Endodermal cell (in vitro differentiated cells): ENCODE results near the gene MYOD1. TPM values are rescaled to one million over a fixed set of nuclear protein-coding genes. Genes with fewer than 3 reads are reported as not detected.

ENCODE experiments used
- DNase-seq: peaks from one replicate; pipeline ENCODE4 v3.0.0-alpha.2; 2017
- H3K27ac ChIP-seq: 2 replicates; pipeline ENCODE4 v1.5.1; 2013; ENCODE audit warnings: mild to moderate bottlenecking, low read depth, low read length, moderate library complexity
- H3K27me3 ChIP-seq: 2 replicates; pipeline ENCODE4 v1.6.1; 2013; ENCODE audit warnings: mild to moderate bottlenecking, low read length, moderate library complexity; ENCODE audit not compliant: insufficient read depth, control insufficient read depth, poor library complexity, severe bottlenecking
- H3K36me3 ChIP-seq: 2 replicates; pipeline ENCODE4 v1.7.0; 2013; ENCODE audit warnings: mild to moderate bottlenecking, low read length, moderate library complexity; ENCODE audit not compliant: control insufficient read depth, insufficient read depth
- H3K4me1 ChIP-seq: one replicate; pipeline ENCODE4 v1.7.0; 2013; ENCODE audit warnings: low read length; ENCODE audit not compliant: control insufficient read depth, insufficient read depth
- H3K4me3 ChIP-seq: 2 replicates; pipeline ENCODE4 v1.5.1; 2013; ENCODE audit warnings: mild to moderate bottlenecking, low read length, moderate library complexity
- H3K9ac ChIP-seq: 2 replicates; pipeline ENCODE4 v1.6.1; 2013; ENCODE audit warnings: mild to moderate bottlenecking, low read length, moderate library complexity; ENCODE audit not compliant: poor library complexity, severe bottlenecking; ENCODE audit errors: extremely low read depth
- H3K9me3 ChIP-seq: 2 replicates; pipeline ENCODE4 v1.6.1; 2013; ENCODE audit warnings: mild to moderate bottlenecking, low read length, moderate library complexity; ENCODE audit not compliant: control insufficient read depth
- H3K27ac Mint-ChIP-seq: 2 replicates; pipeline ENCODE4 v1.8.0; 2020; ENCODE audit warnings: mixed read lengths
- H3K27me3 Mint-ChIP-seq: 2 replicates; pipeline ENCODE4 v1.8.0; 2021; ENCODE audit warnings: mild to moderate bottlenecking, mixed read lengths; ENCODE audit not compliant: insufficient read depth
- H3K36me3 Mint-ChIP-seq: 2 replicates; pipeline ENCODE4 v1.8.0; 2020; ENCODE audit warnings: low read depth, mixed read lengths
- H3K4me1 Mint-ChIP-seq: 2 replicates; pipeline ENCODE4 v1.8.0; 2020; ENCODE audit warnings: mixed read lengths
- H3K4me3 Mint-ChIP-seq: 2 replicates; pipeline ENCODE4 v1.8.0; 2020; ENCODE audit warnings: mild to moderate bottlenecking, moderate library complexity, mixed read lengths
- H3K9me3 Mint-ChIP-seq: 2 replicates; pipeline ENCODE4 v1.8.0; 2020; ENCODE audit warnings: mild to moderate bottlenecking, mixed read lengths
- WGBS, 2 experiments: methylation state at CpG; one replicate each; pipeline versions ENCODE4 v1.1.5 to v1.1.7; 2013; ENCODE audit warnings: missing lambda C conversion rate in 2 of 2, mixed read lengths in 1 of 2; ENCODE audit not compliant: insufficient coverage in 1 of 2, insufficient read length in 1 of 2; 5-methylcytosine and 5-hydroxymethylcytosine counted together
- total RNA-seq, 2 donors: library from RNA; stranded (reverse); fragmentation: NEBNext Ultra II Directional in 1 of 2; extraction: Animal tissue kit (Norgen Biotek cat#: 25700) in 1 of 2; gene quantifications; 2 replicates in 1 of 2; 3 replicates in 1 of 2; pipeline ENCODE4 v1.2.1, GENCODE V29; 2021
- TF ChIP-seq, protein P1 (sequence below): fragments of 200-600 bp; sonication (generic); conservative IDR thresholded peaks from 2 replicates; pipeline ENCODE4 v1.5.0; 2021; ENCODE audit warnings: antibody characterized with exemption, mild to moderate bottlenecking

Gene MYOD1
- total RNA-seq, 2 donors from 2014 or later: not detected

DNA sequence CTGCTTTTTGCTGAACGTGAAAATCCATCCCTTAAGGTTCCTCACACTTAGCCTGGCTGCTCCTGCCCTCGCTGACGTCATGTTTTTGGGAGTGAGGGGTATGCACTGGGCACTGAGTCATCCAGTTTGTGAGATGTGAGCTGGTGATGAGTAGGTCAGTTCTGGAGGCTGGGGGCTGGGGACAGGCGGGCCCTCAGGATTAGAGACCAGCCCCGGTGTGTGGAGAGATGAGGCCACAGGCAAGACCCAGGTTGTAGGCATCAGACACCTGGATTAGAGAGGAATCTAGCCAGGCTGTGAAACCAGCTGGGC is 24.4 kb downstream of the MYOD1 start:
- TF ChIP-seq, protein P1, sequence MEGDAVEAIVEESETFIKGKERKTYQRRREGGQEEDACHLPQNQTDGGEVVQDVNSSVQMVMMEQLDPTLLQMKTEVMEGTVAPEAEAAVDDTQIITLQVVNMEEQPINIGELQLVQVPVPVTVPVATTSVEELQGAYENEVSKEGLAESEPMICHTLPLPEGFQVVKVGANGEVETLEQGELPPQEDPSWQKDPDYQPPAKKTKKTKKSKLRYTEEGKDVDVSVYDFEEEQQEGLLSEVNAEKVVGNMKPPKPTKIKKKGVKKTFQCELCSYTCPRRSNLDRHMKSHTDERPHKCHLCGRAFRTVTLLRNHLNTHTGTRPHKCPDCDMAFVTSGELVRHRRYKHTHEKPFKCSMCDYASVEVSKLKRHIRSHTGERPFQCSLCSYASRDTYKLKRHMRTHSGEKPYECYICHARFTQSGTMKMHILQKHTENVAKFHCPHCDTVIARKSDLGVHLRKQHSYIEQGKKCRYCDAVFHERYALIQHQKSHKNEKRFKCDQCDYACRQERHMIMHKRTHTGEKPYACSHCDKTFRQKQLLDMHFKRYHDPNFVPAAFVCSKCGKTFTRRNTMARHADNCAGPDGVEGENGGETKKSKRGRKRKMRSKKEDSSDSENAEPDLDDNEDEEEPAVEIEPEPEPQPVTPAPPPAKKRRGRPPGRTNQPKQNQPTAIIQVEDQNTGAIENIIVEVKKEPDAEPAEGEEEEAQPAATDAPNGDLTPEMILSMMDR: no peak
- no peaks in the 10 kb centered on the region for H3K36me3 Mint-ChIP-seq
- H3K4me1 ChIP-seq: peaks cover under 1% of the 10 kb centered on the region
- no peak overlapping the region for H3K9ac ChIP-seq
- H3K27ac Mint-ChIP-seq: no peak overlapping the region
- H3K27ac ChIP-seq: no peak overlapping the region
- no peaks in the 10 kb centered on the region for H3K4me1 Mint-ChIP-seq
- H3K27me3 ChIP-seq: peaks cover under 1% of the 10 kb centered on the region
- H3K4me3 ChIP-seq: no peak overlapping the region
- no peaks in the 10 kb centered on the region for H3K9me3 Mint-ChIP-seq
- WGBS, 2 experiments: 75 to 80% methylated on average over 2 to 5 of the region's 5 CpGs
- H3K36me3 ChIP-seq: no peaks in the 10 kb centered on the region
- DNase-seq: no peak
- H3K27me3 Mint-ChIP-seq: peaks cover 21% of the 10 kb centered on the region
- H3K4me3 Mint-ChIP-seq: no peak overlapping the region
- H3K9me3 ChIP-seq: no peaks in the 10 kb centered on the region

DNA sequence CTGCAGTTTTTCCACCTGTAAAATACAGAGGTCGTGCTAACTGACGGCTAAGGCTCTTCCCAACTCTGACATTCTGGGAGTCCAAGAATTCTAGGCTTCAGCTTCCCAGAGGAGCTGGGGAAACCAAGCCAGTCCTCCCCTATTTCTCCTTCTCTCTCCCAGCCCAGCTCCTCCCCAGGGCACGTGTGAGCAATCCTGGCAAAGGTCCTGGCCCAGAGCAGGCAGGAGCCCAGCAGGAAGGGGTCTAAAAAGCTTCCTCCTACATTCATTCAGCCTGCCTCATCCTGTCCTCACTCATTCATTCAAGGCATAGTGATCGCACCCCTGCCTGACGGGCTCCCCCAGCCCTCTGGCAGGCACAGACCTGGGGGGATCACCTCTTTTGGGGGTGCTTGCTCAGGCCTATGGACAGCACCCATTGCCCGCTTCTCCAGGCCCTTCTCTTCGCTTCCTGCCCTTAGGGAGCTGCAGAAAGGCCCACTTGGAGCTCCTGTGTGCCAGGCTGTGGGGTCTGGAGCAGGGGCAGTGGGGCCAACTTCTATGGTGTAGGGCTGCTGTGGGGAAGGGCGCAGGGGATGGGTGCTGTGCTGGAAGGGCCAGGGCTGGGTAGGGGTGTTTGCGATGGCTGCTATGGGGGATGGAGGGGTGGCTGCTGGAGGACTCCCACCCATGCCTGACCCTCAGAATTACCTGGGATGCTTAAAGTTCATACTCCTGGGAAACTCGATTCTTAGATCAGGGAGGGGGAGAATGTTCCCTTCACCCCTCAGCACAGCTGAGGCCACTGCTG is 25.0 kb downstream of the MYOD1 start:
- Mint-ChIP-seq H3K9me3 (no peaks in the 10 kb centered on the region), H3K36me3 (no peaks in the 10 kb centered on the region), H3K4me1 (no peaks in the 10 kb centered on the region), H3K4me3 (no peak overlapping the region), H3K27ac (no peak overlapping the region), H3K27me3 (peaks cover 21% of the 10 kb centered on the region)
- no peak overlapping the region for H3K9ac ChIP-seq
- no peak overlapping the region for H3K4me3 ChIP-seq
- no peak for DNase-seq
- TF ChIP-seq, protein P1: no peak
- WGBS, 2 experiments: 76 to 82% methylated on average over 7 to 10 of the region's 10 CpGs
- no peaks in the 10 kb centered on the region for H3K36me3 ChIP-seq
- no peaks in the 10 kb centered on the region for H3K4me1 ChIP-seq
- H3K27me3 ChIP-seq: no peaks in the 10 kb centered on the region
- H3K27ac ChIP-seq: no peak overlapping the region
- no peaks in the 10 kb centered on the region for H3K9me3 ChIP-seq

DNA sequence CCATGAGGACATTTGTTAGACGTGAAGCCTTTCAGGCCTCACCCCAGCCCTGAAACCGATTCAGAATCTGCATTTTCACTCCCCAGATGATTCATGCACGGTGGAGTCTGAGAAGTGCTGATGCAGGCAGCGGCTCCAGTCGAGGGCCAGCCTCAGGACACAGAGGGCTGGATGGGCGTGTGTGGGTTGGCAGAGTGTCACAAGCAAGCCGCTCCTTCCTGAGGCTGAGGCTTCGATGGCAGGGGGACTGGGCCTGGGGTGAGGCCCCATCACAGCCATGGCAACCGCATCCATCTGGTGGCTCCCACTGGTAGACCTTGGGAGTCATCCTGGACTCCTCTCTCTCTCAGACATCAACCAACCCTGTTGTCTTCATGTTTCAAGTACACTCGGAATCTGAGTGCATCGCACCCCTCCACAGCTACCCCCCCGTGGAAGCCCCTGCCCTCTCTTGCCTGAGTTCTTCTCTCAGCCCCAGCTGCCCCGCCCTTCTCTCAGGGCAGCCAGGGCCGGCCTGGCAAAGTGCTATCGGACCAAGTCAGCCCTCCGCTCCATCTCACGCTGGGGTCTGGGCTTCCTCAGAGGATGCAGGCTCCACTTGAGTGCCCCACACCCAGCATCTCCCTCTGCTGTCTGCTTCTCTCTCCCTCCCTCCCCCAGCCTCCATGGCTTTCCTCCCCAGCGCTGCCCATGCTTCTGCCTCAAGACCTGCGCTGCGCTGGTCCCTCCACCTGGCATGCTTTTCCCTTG is 25.8 kb downstream of the MYOD1 start:
- Histone ChIP-seq H3K9me3 (no peaks in the 10 kb centered on the region), H3K36me3 (no peaks in the 10 kb centered on the region), H3K4me3 (no peak overlapping the region), H3K4me1 (no peaks in the 10 kb centered on the region), H3K9ac (no peak overlapping the region), H3K27me3 (no peaks in the 10 kb centered on the region), H3K27ac (no peak overlapping the region)
- Mint-ChIP-seq H3K4me1 (no peaks in the 10 kb centered on the region), H3K9me3 (no peaks in the 10 kb centered on the region), H3K36me3 (no peaks in the 10 kb centered on the region), H3K27ac (no peak overlapping the region), H3K4me3 (no peak overlapping the region), H3K27me3 (peaks cover 21% of the 10 kb centered on the region)
- TF ChIP-seq, protein P1: no peak
- no peak for DNase-seq
- 83 to 90% methylated on average over 11 to 20 of the region's 20 CpGs for WGBS, 2 experiments
